KMS-11 (cell line): ENCODE results near the gene ANXA2.

Experiments used
- H2AFZ ChIP-seq: fragments of 200-600 bp; sonication (generic); 2 replicates; pipeline ENCODE4 v1.6.1; 2016; ENCODE audit warnings: antibody characterized with exemption, mixed run types, low read depth
- H3K27ac ChIP-seq: fragments of 200-600 bp; sonication (generic); 2 replicates; pipeline ENCODE4 v1.6.1; 2016; ENCODE audit warnings: mild to moderate bottlenecking, mixed run types
- H3K27me3 ChIP-seq: fragments of 200-600 bp; sonication (generic); 2 replicates; pipeline ENCODE4 v1.6.1; 2017; ENCODE audit warnings: mild to moderate bottlenecking, low read depth, mixed run types, moderate library complexity; ENCODE audit not compliant: insufficient read depth
- H3K36me3 ChIP-seq: fragments of 200-600 bp; sonication (generic); 2 replicates; pipeline ENCODE4 v1.6.1; 2017; ENCODE audit warnings: mild to moderate bottlenecking, mixed run types; ENCODE audit not compliant: insufficient read depth
- H3K4me1 ChIP-seq: fragments of 200-600 bp; sonication (generic); 2 replicates; pipeline ENCODE4 v1.6.1; 2016; ENCODE audit warnings: mild to moderate bottlenecking, low read depth, mixed run types; ENCODE audit not compliant: poor library complexity, severe bottlenecking
- H3K4me2 ChIP-seq: fragments of 200-600 bp; sonication (generic); 2 replicates; pipeline ENCODE4 v1.7.0; 2016; ENCODE audit warnings: mild to moderate bottlenecking, mixed run types
- H3K4me3 ChIP-seq: fragments of 200-600 bp; sonication (generic); IDR thresholded peaks from 2 replicates; pipeline ENCODE4 v1.6.1; 2017; ENCODE audit warnings: low read depth, low read length, mixed read lengths; ENCODE audit not compliant: insufficient read depth
- H3K79me2 ChIP-seq: fragments of 200-600 bp; sonication (generic); 2 replicates; pipeline ENCODE4 v1.6.1; 2016; ENCODE audit warnings: low read depth, mixed run types; ENCODE audit not compliant: insufficient read depth
- H3K9ac ChIP-seq: fragments of 200-600 bp; sonication (generic); 2 replicates; pipeline ENCODE4 v1.6.1; 2016; ENCODE audit warnings: mild to moderate bottlenecking, mixed run types
- H4K20me1 ChIP-seq: fragments of 200-600 bp; sonication (generic); 2 replicates; pipeline ENCODE4 v1.6.1; 2016; ENCODE audit warnings: mild to moderate bottlenecking, mixed run types; ENCODE audit not compliant: insufficient read depth
- TF ChIP-seq, protein P1 (sequence below): fragments of 200-600 bp; sonication (generic); conservative IDR thresholded peaks from 2 replicates; pipeline ENCODE4 v1.6.1; 2017; ENCODE audit warnings: low read depth, mild to moderate bottlenecking, antibody characterized with exemption, low read length, moderate library complexity, mixed read lengths

The ANXA2 gene

DNA sequence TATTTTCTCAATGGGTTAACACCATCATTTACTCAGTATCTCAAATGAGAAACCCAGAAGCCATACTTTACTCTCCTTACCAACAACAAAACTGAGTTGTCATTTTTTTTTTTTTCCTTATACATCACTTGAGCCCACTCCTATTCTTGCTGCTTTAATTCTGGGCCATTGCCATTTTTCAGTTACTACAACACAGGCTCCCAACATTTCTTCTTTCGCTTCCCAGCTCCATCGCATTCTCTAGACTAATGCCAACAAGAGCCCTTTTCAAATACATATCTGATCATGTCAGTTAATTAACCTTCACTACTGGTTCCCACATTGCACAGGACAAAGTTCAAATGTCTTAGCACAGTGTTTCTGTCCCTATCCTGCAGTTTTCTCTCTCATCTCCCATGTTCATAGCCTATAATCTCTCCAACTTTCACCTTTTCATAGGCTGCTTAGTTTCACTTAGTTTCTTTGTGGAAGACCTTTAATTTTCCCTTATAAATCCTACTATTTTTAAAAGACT is 22.5 kb upstream of the ANXA2 start:
- no peaks in the 10 kb centered on the region for H3K27me3 ChIP-seq
- H3K79me2 ChIP-seq: no peaks in the 10 kb centered on the region
- H3K4me1 ChIP-seq: peaks cover 30% of the 10 kb centered on the region
- H2AFZ ChIP-seq: no peak overlapping the region
- no peak overlapping the region for H3K27ac ChIP-seq
- H4K20me1 ChIP-seq: no peaks in the 10 kb centered on the region
- no peak overlapping the region for H3K4me2 ChIP-seq
- no peak overlapping the region for H3K4me3 ChIP-seq
- TF ChIP-seq, protein P1, sequence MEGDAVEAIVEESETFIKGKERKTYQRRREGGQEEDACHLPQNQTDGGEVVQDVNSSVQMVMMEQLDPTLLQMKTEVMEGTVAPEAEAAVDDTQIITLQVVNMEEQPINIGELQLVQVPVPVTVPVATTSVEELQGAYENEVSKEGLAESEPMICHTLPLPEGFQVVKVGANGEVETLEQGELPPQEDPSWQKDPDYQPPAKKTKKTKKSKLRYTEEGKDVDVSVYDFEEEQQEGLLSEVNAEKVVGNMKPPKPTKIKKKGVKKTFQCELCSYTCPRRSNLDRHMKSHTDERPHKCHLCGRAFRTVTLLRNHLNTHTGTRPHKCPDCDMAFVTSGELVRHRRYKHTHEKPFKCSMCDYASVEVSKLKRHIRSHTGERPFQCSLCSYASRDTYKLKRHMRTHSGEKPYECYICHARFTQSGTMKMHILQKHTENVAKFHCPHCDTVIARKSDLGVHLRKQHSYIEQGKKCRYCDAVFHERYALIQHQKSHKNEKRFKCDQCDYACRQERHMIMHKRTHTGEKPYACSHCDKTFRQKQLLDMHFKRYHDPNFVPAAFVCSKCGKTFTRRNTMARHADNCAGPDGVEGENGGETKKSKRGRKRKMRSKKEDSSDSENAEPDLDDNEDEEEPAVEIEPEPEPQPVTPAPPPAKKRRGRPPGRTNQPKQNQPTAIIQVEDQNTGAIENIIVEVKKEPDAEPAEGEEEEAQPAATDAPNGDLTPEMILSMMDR: no peak
- no peaks in the 10 kb centered on the region for H3K36me3 ChIP-seq
- no peak overlapping the region for H3K9ac ChIP-seq

GRCh38 chr15:60419753-60420152 is 22.0 kb upstream of the ANXA2 start:
- Histone ChIP-seq H3K79me2 (no peaks in the 10 kb centered on the region), H3K36me3 (no peaks in the 10 kb centered on the region), H4K20me1 (no peaks in the 10 kb centered on the region), H3K4me2 (no peak overlapping the region), H3K4me1 (peaks cover 25% of the 10 kb centered on the region), H3K9ac (no peak overlapping the region), H3K27ac (no peak overlapping the region), H2AFZ (no peak overlapping the region), H3K27me3 (no peaks in the 10 kb centered on the region), H3K4me3 (no peak overlapping the region)
- TF ChIP-seq, protein P1: no peak

DNA sequence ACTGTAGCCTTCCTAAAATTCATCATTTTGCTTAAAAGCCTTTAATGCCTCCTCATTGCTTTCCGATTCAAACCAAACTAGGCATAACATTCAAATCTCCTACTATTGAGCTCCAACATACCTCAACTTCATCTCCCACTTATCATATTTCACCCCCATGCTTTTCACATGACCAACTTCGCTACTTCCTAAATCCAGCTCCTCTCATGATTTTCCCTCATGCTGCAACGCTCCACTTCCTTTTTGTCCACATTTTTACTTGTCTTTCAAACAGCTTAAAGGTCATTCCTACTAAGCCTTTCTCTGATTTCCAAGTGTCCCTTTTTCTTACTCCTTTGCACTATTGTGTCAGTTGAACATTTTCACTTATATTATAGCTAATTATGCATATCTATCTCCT is 20.3 kb upstream of the ANXA2 start:
- Histone ChIP-seq H3K4me3 (no peak overlapping the region), H3K36me3 (no peaks in the 10 kb centered on the region), H4K20me1 (no peaks in the 10 kb centered on the region), H3K9ac (no peak overlapping the region), H3K27ac (no peak overlapping the region), H3K4me2 (no peak overlapping the region), H3K27me3 (no peaks in the 10 kb centered on the region), H3K79me2 (no peaks in the 10 kb centered on the region), H3K4me1 (peaks cover 21% of the 10 kb centered on the region), H2AFZ (no peak overlapping the region)
- TF ChIP-seq, protein P1: no peak

GRCh38 chr15:60417112-60417511 is 19.3 kb upstream of the ANXA2 start:
- Histone ChIP-seq H2AFZ (no peak overlapping the region), H3K36me3 (no peaks in the 10 kb centered on the region), H4K20me1 (no peaks in the 10 kb centered on the region), H3K79me2 (no peaks in the 10 kb centered on the region), H3K9ac (no peak overlapping the region), H3K27me3 (no peaks in the 10 kb centered on the region), H3K27ac (no peak overlapping the region), H3K4me1 (peaks cover 12% of the 10 kb centered on the region), H3K4me2 (no peak overlapping the region), H3K4me3 (no peak overlapping the region)
- TF ChIP-seq, protein P1: no peak

DNA sequence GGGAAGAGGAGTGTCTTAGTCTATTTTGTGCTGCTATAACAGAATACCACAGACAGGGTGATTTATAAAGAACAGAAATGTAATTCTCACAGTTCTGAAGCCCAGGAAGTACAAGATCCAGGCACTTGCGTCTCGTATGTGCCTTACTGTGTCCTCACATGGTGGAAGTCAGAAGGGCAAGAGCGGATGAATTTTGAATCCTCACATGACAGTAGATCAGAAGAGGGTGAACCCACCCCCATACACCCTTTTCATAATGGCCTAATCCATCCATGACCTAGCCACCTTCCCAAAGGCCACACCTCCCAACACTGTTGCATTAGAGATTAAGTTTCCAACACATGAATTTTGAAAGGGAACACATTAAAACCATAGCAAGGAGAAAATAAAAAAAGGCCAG is 18.7 kb upstream of the ANXA2 start:
- no peaks in the 10 kb centered on the region for H3K36me3 ChIP-seq
- no peaks in the 10 kb centered on the region for H3K27me3 ChIP-seq
- H3K4me2 ChIP-seq: no peak overlapping the region
- H2AFZ ChIP-seq: no peak overlapping the region
- H3K79me2 ChIP-seq: no peaks in the 10 kb centered on the region
- H3K27ac ChIP-seq: no peak overlapping the region
- H3K9ac ChIP-seq: no peak overlapping the region
- TF ChIP-seq, protein P1: no peak
- no peaks in the 10 kb centered on the region for H4K20me1 ChIP-seq
- H3K4me1 ChIP-seq: peaks cover 12% of the 10 kb centered on the region
- no peak overlapping the region for H3K4me3 ChIP-seq
